Mesendoderm (in vitro differentiated cells): ENCODE measurements around the gene TNS3.

ENCODE experiments used
- DNase-seq: peaks from one replicate; pipeline ENCODE4 v3.0.0; 2013
- H2AK5ac ChIP-seq: 2 replicates; pipeline ENCODE4 v1.6.1; 2013; ENCODE audit warnings: low read length, inconsistent platforms
- H2BK120ac ChIP-seq: 2 replicates; pipeline ENCODE4 v1.6.1; 2013; ENCODE audit warnings: low read depth, mild to moderate bottlenecking, low read length, moderate library complexity, mixed read lengths
- H2BK15ac ChIP-seq: replicated peaks from 2 replicates; pipeline ENCODE4 v1.6.1; 2013; ENCODE audit warnings: low read depth, mild to moderate bottlenecking, moderate library complexity
- H2BK5ac ChIP-seq: 2 replicates; pipeline ENCODE4 v1.6.1; 2013; ENCODE audit warnings: low read length, inconsistent platforms
- H3K18ac ChIP-seq: 2 replicates; pipeline ENCODE4 v1.6.1; 2013; ENCODE audit warnings: mild to moderate bottlenecking, low read length, mixed read lengths
- H3K23ac ChIP-seq: one replicate; pipeline ENCODE4 v1.6.1; 2013; ENCODE audit warnings: low read length
- H3K27ac ChIP-seq: 2 replicates; pipeline ENCODE4 v1.5.1; 2013; ENCODE audit warnings: low read depth, mild to moderate bottlenecking, inconsistent platforms, low read length, moderate library complexity
- H3K27me3 ChIP-seq: 2 replicates; pipeline ENCODE4 v1.6.1; 2013; ENCODE audit warnings: low read length, control low read depth, mild to moderate bottlenecking, inconsistent platforms; ENCODE audit not compliant: insufficient read depth, poor library complexity
- H3K36me3 ChIP-seq: 2 replicates; pipeline ENCODE4 v1.6.1; 2013; ENCODE audit warnings: low read length, inconsistent platforms; ENCODE audit not compliant: control insufficient read depth, insufficient read depth
- H3K4ac ChIP-seq: one replicate; pipeline ENCODE4 v1.6.1; 2013; ENCODE audit warnings: low read depth, mild to moderate bottlenecking, low read length, moderate library complexity
- H3K4me1 ChIP-seq: 2 replicates; pipeline ENCODE4 v1.6.1; 2013; ENCODE audit warnings: low read depth, low read length, inconsistent platforms; ENCODE audit not compliant: control insufficient read depth
- H3K4me2 ChIP-seq: 2 replicates; pipeline ENCODE4 v1.6.1; 2013; ENCODE audit warnings: low read length
- H3K4me3 ChIP-seq: 2 replicates; pipeline ENCODE4 v1.5.1; 2013; ENCODE audit warnings: mild to moderate bottlenecking, low read length
- H3K56ac ChIP-seq: one replicate; pipeline ENCODE4 v1.6.1; 2013; ENCODE audit warnings: low read length
- H3K79me1 ChIP-seq: 2 replicates; pipeline ENCODE4 v1.6.1; 2013; ENCODE audit warnings: low read length, inconsistent platforms
- H3K79me2 ChIP-seq: 2 replicates; pipeline ENCODE4 v1.6.1; 2013; ENCODE audit warnings: mild to moderate bottlenecking, low read length; ENCODE audit not compliant: control insufficient read depth, insufficient read depth
- H3K9ac ChIP-seq: 2 replicates; pipeline ENCODE4 v1.6.1; 2013; ENCODE audit warnings: low read length, inconsistent platforms
- H4K5ac ChIP-seq: one replicate; pipeline ENCODE4 v1.6.1; 2013; ENCODE audit warnings: low read length
- H4K8ac ChIP-seq: one replicate; pipeline ENCODE4 v1.6.1; 2013; ENCODE audit warnings: low read depth, mild to moderate bottlenecking, control low read depth, low read length, moderate library complexity
- WGBS: extraction: QIAGEN DNeasy Blood & Tissue Kit; methylation state at CpG from one replicate; pipeline ENCODE4 v1.1.7; 2013; ENCODE audit warnings: low lambda C conversion rate, missing lambda C conversion rate; ENCODE audit not compliant: insufficient coverage; ENCODE audit errors: extremely low coverage; 5-methylcytosine and 5-hydroxymethylcytosine counted together

TNS3 gene

DNA sequence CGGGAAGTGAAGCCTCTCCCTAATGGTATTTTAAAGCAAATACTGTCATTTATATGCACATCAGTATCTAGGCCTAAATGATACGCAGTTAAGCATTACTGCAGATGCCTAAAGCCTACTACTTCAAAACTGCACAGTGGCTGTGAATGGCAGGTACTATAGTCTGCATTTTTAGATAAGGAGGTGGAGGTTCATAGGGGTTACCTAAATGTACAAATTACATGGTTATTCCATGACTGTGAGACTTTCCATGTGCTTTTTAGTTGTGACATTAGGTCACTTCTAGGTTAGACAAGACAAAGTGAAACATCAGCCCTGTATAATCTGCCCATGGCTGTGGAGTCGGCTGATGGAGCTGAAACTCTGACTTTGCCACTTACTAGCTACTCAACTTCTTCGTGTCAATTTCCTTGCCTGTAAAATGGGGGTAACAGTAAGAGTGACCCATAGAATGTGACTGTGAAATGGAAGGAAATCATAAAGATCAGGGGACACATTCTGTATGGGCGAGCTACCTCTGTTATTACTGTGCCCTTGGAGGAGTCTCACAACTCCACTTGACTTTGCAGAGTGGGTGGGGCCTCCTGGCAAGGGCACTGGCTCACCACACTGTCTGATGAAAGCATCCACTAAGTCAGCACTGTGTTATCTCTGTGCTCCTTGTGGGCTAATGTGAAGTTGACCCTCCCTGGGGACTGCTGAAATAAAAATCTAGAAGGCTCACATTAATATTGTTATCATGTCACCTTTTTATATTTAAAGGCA lies 239.4 kb downstream of the TNS3 start:
- Histone ChIP-seq H3K79me1 (no peaks in the 10 kb centered on the region), H2AK5ac (no peak overlapping the region), H3K27ac (no peak overlapping the region), H4K8ac (no peak overlapping the region), H3K4me3 (no peak overlapping the region), H3K4ac (no peak overlapping the region), H2BK15ac (no peak overlapping the region), H4K5ac (no peak overlapping the region), H2BK120ac (no peak overlapping the region), H2BK5ac (no peak overlapping the region), H3K27me3 (no peaks in the 10 kb centered on the region), H3K36me3 (no peaks in the 10 kb centered on the region), H3K4me1 (no peaks in the 10 kb centered on the region), H3K18ac (no peak overlapping the region), H3K9ac (no peak overlapping the region), H3K79me2 (no peaks in the 10 kb centered on the region), H3K56ac (no peak overlapping the region), H3K4me2 (no peak overlapping the region), H3K23ac (no peak overlapping the region)
- no peak for DNase-seq
- WGBS, result no CpG with 5 or more reads among the region's 5 CpGs

DNA sequence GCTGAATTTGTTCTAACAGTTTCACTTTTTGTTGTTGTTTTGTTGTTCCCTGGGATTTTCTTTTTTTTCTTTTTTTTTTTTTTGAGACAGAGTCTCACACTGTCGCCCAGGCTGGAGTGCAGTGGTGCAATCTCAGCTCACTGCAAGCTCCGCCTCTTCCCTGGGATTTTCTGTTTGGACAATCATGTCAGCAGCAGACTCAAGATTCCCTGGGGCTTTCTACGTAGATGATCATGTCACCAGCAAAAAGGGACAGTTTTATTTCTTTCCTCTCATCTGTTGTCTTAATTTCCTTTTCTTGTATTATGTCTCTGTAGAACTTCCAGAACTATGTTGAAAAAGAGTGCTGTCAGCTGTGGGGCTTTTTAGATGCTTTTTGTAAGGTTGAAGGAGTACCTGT lies 241.4 kb downstream of the TNS3 start:
- Histone ChIP-seq H3K4ac (no peak overlapping the region), H3K36me3 (no peaks in the 10 kb centered on the region), H3K4me2 (no peak overlapping the region), H2AK5ac (no peak overlapping the region), H3K23ac (no peak overlapping the region), H3K4me1 (no peaks in the 10 kb centered on the region), H3K56ac (no peak overlapping the region), H3K27me3 (no peaks in the 10 kb centered on the region), H3K27ac (no peak overlapping the region), H3K79me2 (no peaks in the 10 kb centered on the region), H3K4me3 (no peak overlapping the region), H3K18ac (no peak overlapping the region), H2BK15ac (no peak overlapping the region), H4K8ac (no peak overlapping the region), H2BK5ac (no peak overlapping the region), H2BK120ac (no peak overlapping the region), H4K5ac (no peak overlapping the region), H3K9ac (no peak overlapping the region), H3K79me1 (no peaks in the 10 kb centered on the region)
- DNase-seq, result no peak
- WGBS, result no CpG with 5 or more reads among the region's 3 CpGs

DNA sequence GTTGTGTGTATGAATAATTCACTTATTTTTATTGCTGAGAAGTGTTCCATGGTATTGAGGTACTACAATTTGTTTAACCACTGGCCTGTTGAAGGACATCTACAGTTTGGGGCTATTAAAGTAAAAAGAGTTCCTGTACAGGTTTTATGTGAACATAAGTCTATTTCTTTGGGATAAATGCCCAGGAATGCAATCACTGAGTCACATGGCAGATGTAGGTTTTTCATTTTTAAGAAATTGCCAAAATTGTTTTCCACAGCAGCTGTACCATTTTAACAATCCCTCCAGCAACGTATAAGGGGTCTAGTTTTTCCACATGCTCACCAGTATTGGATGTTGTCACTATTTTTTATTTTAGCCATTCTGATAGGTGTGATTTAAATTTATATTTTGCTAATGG lies 243.9 kb downstream of the TNS3 start:
- Histone ChIP-seq H2BK15ac (no peak overlapping the region), H4K8ac (no peak overlapping the region), H3K9ac (no peak overlapping the region), H3K27ac (no peak overlapping the region), H2AK5ac (no peak overlapping the region), H3K27me3 (no peaks in the 10 kb centered on the region), H2BK5ac (no peak overlapping the region), H3K4me1 (no peaks in the 10 kb centered on the region), H3K4me2 (no peak overlapping the region), H3K18ac (no peak overlapping the region), H4K5ac (no peak overlapping the region), H3K23ac (no peak overlapping the region), H3K79me2 (no peaks in the 10 kb centered on the region), H3K56ac (no peak overlapping the region), H3K4ac (no peak overlapping the region), H3K79me1 (no peaks in the 10 kb centered on the region), H3K4me3 (no peak overlapping the region), H3K36me3 (no peaks in the 10 kb centered on the region), H2BK120ac (no peak overlapping the region)
- no peak for DNase-seq
- WGBS, result no CpG with 5 or more reads among the region's 1 CpG

DNA sequence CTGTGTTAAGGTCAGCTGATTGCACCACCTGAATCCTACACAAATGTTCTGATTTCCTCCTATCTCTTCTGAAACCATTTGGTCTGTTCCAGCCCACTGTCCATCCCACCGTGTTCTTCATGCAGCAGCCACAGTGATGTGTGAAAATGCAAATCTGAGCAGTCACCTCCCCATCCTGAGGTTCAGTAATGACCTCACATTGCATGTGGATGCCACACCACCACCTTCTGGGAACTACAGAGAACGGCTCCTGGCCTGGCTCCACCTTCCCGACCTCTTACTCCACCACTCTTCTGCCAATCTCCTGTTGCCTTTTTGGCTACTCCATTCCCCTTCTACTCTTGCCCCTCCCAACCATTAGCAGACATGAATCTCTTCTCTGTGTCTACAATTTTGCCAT lies 244.4 kb downstream of the TNS3 start:
- Histone ChIP-seq H3K27ac (no peak overlapping the region), H2BK120ac (no peak overlapping the region), H3K4ac (no peak overlapping the region), H4K5ac (no peak overlapping the region), H3K79me2 (no peaks in the 10 kb centered on the region), H3K4me2 (no peak overlapping the region), H3K18ac (no peak overlapping the region), H2BK5ac (no peak overlapping the region), H2BK15ac (no peak overlapping the region), H3K56ac (no peak overlapping the region), H3K27me3 (no peaks in the 10 kb centered on the region), H3K79me1 (no peaks in the 10 kb centered on the region), H3K23ac (no peak overlapping the region), H3K9ac (no peak overlapping the region), H3K36me3 (no peaks in the 10 kb centered on the region), H2AK5ac (no peak overlapping the region), H3K4me3 (no peak overlapping the region), H3K4me1 (no peaks in the 10 kb centered on the region), H4K8ac (no peak overlapping the region)
- peak; percentile 94 for DNase-seq
- WGBS, result no CpG with 5 or more reads among the region's 3 CpGs

DNA sequence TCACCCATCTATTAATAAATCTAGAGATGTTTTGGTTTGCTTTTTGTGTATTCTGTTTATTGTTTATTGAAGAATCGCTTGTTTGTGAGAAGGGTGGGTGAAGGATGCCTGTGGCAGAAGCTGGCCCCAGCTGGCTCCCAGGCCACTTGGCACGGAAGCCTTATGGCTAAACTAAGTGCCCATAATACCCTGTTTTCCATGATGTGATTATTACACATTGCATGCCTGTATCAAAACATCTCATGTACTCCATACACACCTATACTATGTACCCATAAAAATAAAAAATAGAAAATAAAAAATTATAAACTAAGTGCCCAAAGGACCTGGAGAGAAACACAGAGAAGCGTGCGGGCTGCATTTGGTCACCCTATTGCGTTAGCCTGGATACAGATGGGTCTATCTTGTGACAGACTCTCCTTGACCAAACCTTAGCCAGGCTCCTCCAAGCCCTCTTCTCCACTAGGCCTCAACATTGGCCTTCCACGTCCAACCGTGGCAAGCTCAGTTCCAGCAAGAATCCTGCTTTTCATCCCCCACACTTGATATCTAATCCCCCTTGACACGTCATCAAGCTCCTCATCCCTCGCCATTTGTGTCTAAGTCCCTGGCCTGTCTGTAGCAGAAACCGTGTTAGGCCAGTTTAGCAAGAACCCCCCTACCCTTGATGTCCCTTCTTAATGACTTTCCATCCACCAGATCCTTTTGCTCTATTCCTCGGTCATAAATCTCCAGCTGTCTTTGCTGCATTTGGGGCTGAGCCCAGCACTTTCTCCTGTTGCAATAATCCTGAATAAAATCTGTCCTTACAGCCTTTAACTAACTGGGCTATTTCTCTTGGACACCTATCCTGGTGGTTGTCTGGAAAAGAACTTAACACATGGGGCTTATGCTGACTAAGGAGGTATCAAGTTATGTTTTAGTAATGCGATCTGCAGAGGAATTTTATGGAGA lies 245.2 kb downstream of the TNS3 start:
- H3K4me2 ChIP-seq, result no peak overlapping the region

More for the DNA sequence above, 245.2 kb downstream of the TNS3 start:
- Histone ChIP-seq H3K23ac (no peak overlapping the region), H3K4ac (no peak overlapping the region), H3K56ac (no peak overlapping the region), H2AK5ac (no peak overlapping the region), H4K5ac (no peak overlapping the region), H2BK120ac (no peak overlapping the region), H3K36me3 (no peaks in the 10 kb centered on the region), H2BK15ac (no peak overlapping the region), H3K27me3 (no peaks in the 10 kb centered on the region), H3K4me3 (no peak overlapping the region), H3K27ac (no peak overlapping the region), H2BK5ac (no peak overlapping the region), H4K8ac (no peak overlapping the region), H3K9ac (no peak overlapping the region), H3K18ac (no peak overlapping the region), H3K79me1 (no peaks in the 10 kb centered on the region), H3K4me1 (peaks cover 3% of the 10 kb centered on the region), H3K79me2 (no peaks in the 10 kb centered on the region)
- no peak for DNase-seq
- WGBS, result no CpG with 5 or more reads among the region's 12 CpGs
